ES-I3 (cell line): ENCODE results near the gene KRT40.

Experiments used
- H3K36me3 ChIP-seq: 2 replicates; pipeline ENCODE4 v1.6.1; 2013; ENCODE audit warnings: mild to moderate bottlenecking, low read length, control low read depth, moderate library complexity; ENCODE audit not compliant: insufficient read depth
- H3K4me1 ChIP-seq: 2 replicates; pipeline ENCODE4 v1.6.1; 2013; ENCODE audit warnings: mild to moderate bottlenecking, control low read depth, low read length; ENCODE audit not compliant: insufficient read depth
- H3K9ac ChIP-seq: 2 replicates; pipeline ENCODE4 v1.6.1; 2013; ENCODE audit warnings: low read depth, mild to moderate bottlenecking, low read length, moderate library complexity
- H3K9me3 ChIP-seq: 2 replicates; pipeline ENCODE4 v1.6.1; 2013; ENCODE audit warnings: mild to moderate bottlenecking, low read length, moderate library complexity; ENCODE audit not compliant: control insufficient read depth, insufficient read depth

Gene KRT40

GRCh38 chr17:40952661-40953060, 31.5 kb downstream of the KRT40 start:
- H3K4me1 ChIP-seq: peaks cover 11% of the 10 kb centered on the region
- no peaks in the 10 kb centered on the region for H3K36me3 ChIP-seq
- no peaks in the 10 kb centered on the region for H3K9me3 ChIP-seq
- no peak overlapping the region for H3K9ac ChIP-seq

- Histone ChIP-seq H3K9ac (no peak overlapping the region), H3K4me1 (peaks cover 6% of the 10 kb centered on the region), H3K36me3 (no peaks in the 10 kb centered on the region)
Measured at GRCh38 chr17:40952154-40952553, 32.0 kb downstream of the KRT40 start.

GRCh38 chr17:40951011-40951622, 33.0 kb downstream of the KRT40 start:
- no peaks in the 10 kb centered on the region for H3K9me3 ChIP-seq
- no peak overlapping the region for H3K9ac ChIP-seq
- H3K4me1 ChIP-seq: no peaks in the 10 kb centered on the region
- no peaks in the 10 kb centered on the region for H3K36me3 ChIP-seq

More at GRCh38 chr17:40952154-40952553, 32.0 kb downstream of the KRT40 start:
- no peaks in the 10 kb centered on the region for H3K9me3 ChIP-seq

- Histone ChIP-seq H3K9ac (no peak overlapping the region), H3K4me1 (no peaks in the 10 kb centered on the region), H3K36me3 (no peaks in the 10 kb centered on the region), H3K9me3 (no peaks in the 10 kb centered on the region)
Measured at GRCh38 chr17:40950176-40950575, 34.0 kb downstream of the KRT40 start.

- no peaks in the 10 kb centered on the region for H3K9me3 ChIP-seq
- H3K9ac ChIP-seq: no peak overlapping the region
- no peaks in the 10 kb centered on the region for H3K36me3 ChIP-seq
- no peaks in the 10 kb centered on the region for H3K4me1 ChIP-seq
Measured at GRCh38 chr17:40949418-40949817, 34.7 kb downstream of the KRT40 start.

GRCh38 chr17:40947929-40948328, 36.2 kb downstream of the KRT40 start:
- Histone ChIP-seq H3K4me1 (no peaks in the 10 kb centered on the region), H3K9ac (no peak overlapping the region)

GRCh38 chr17:40945414-40945813, 38.7 kb downstream of the KRT40 start:
- no peaks in the 10 kb centered on the region for H3K4me1 ChIP-seq
- no peaks in the 10 kb centered on the region for H3K36me3 ChIP-seq
- H3K9me3 ChIP-seq: no peaks in the 10 kb centered on the region
- H3K9ac ChIP-seq: no peak overlapping the region

More at GRCh38 chr17:40947929-40948328, 36.2 kb downstream of the KRT40 start:
- H3K9me3 ChIP-seq: no peaks in the 10 kb centered on the region
- H3K36me3 ChIP-seq: no peaks in the 10 kb centered on the region

DNA sequence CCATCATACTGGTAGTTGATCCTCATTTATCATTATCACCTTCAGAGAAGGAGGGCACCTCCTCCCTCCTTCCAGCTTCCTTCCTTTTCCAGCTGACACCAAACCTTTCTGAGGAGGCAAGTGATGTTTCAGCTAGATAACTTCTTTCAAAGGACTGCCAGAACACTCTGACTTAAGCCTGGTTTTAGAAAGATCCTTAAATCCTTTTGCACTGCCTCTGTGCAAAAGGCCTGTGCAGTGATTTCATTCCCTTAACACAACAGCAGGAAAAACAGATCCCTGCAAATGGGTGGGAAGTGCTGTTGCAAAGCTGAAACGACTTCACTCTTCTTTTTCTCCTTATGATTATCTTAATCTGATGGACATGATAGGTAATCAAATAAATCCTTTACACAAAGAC, 39.6 kb downstream of the KRT40 start:
- H3K9me3 ChIP-seq: no peaks in the 10 kb centered on the region
- no peaks in the 10 kb centered on the region for H3K4me1 ChIP-seq
- no peak overlapping the region for H3K9ac ChIP-seq
- no peaks in the 10 kb centered on the region for H3K36me3 ChIP-seq

GRCh38 chr17:40942553-40942952, 41.6 kb downstream of the KRT40 start:
- Histone ChIP-seq H3K9me3 (no peaks in the 10 kb centered on the region), H3K9ac (no peak overlapping the region), H3K4me1 (no peaks in the 10 kb centered on the region), H3K36me3 (no peaks in the 10 kb centered on the region)

GRCh38 chr17:40940266-40940665, 43.9 kb downstream of the KRT40 start:
- Histone ChIP-seq H3K4me1 (peaks cover 8% of the 10 kb centered on the region), H3K9me3 (no peaks in the 10 kb centered on the region), H3K9ac (no peak overlapping the region), H3K36me3 (no peaks in the 10 kb centered on the region)

- Histone ChIP-seq H3K9me3 (no peaks in the 10 kb centered on the region), H3K36me3 (no peaks in the 10 kb centered on the region), H3K9ac (no peak overlapping the region), H3K4me1 (peaks cover 8% of the 10 kb centered on the region)
Measured at GRCh38 chr17:40938981-40939380, 45.1 kb downstream of the KRT40 start.

- H3K4me1 ChIP-seq: peaks cover 8% of the 10 kb centered on the region
- H3K36me3 ChIP-seq: no peaks in the 10 kb centered on the region
- no peak within 1 kb of the TSS for H3K9ac ChIP-seq
- H3K9me3 ChIP-seq: no peaks in the 10 kb centered on the region
Measured at GRCh38 chr17:40937384-40937819, 46.7 kb downstream of the KRT40 start, which contains the start of gene KRT23. TSS of gene KRT23 (minus strand) at chr17:40937646. CDS start at chr17:40936603, 1,043 bp downstream.

DNA sequence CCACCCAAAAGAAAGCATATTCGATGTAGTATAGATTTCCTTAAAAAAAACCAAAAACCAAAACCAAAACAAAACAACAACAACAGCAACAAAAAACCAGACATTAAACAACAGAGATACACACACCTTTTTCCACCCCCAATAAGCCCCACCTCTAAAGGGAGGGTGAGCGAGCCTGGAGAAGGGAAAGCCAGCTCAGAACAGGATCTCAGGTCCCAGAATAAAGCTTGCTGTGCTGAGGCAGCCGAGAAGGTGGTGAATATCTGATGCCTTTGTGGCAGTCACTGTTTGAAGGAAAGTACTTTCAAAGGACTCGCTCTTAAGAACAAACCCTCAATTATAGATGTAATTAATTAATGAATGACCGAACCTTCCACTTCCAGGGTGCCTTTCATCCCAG, 47.1 kb downstream of the KRT40 start:
- no peaks in the 10 kb centered on the region for H3K36me3 ChIP-seq
- H3K4me1 ChIP-seq: peaks cover 8% of the 10 kb centered on the region
- no peak overlapping the region for H3K9ac ChIP-seq
- no peaks in the 10 kb centered on the region for H3K9me3 ChIP-seq

GRCh38 chr17:40936437-40936971, 47.6 kb downstream of the KRT40 start:
- peaks cover 8% of the 10 kb centered on the region for H3K4me1 ChIP-seq
- no peaks in the 10 kb centered on the region for H3K36me3 ChIP-seq
- H3K9me3 ChIP-seq: no peaks in the 10 kb centered on the region
- H3K9ac ChIP-seq: no peak overlapping the region

GRCh38 chr17:40935624-40936023, 48.5 kb downstream of the KRT40 start:
- no peaks in the 10 kb centered on the region for H3K9me3 ChIP-seq
- no peak overlapping the region for H3K9ac ChIP-seq
- H3K4me1 ChIP-seq: peaks cover 8% of the 10 kb centered on the region
- H3K36me3 ChIP-seq: no peaks in the 10 kb centered on the region
